Thyroid gland (tissue), 4 donors: Measurements from ENCODE around the gene RALGPS2. TPM values are rescaled to one million over a fixed set of nuclear protein-coding genes. Genes with fewer than 3 reads are reported as not detected.
A peak's percentile ranks its signal among the peaks of the same experiment; 100 is the strongest.

Source experiments
- DNase-seq, 2 donors: peaks; one replicate each; pipeline ENCODE4 v3.0.0-alpha.2; 2019
- H3K27ac ChIP-seq, 3 donors: fragments of 200-600 bp; sonication (generic); 1 replicate in 2 of 3; 2 replicates in 1 of 3; pipeline ENCODE4 v1.5.1; 2016 to 2019; ENCODE audit warnings: mild to moderate bottlenecking in 1 of 3, moderate library complexity in 1 of 3
- H3K27me3 ChIP-seq: fragments of 200-600 bp; sonication (generic); one replicate; pipeline ENCODE4 v1.5.1; 2019
- H3K36me3 ChIP-seq, 2 donors: fragments of 200-600 bp; sonication (generic); one replicate each; pipeline ENCODE4 v1.5.1; 2016 to 2019
- H3K4me1 ChIP-seq, 2 donors: fragments of 200-600 bp; sonication (generic); one replicate each; pipeline ENCODE4 v1.5.1; 2017 to 2019
- H3K4me3 ChIP-seq, 3 donors: fragments of 200-600 bp; sonication (generic); replicated peaks in 1 of 3; 1 replicate in 2 of 3; 2 replicates in 1 of 3; pipeline ENCODE4 v1.5.1; 2016; ENCODE audit warnings: mild to moderate bottlenecking in 1 of 3
- H3K9me3 ChIP-seq: fragments of 200-600 bp; sonication (generic); one replicate; pipeline ENCODE4 v1.5.1; 2017
- CTCF ChIP-seq, 6 experiments: fragments of 200-600 bp in 3 of 6; fragments of 450-650 bp in 3 of 6; sonication (generic) in 3 of 6; IDR thresholded peaks; one replicate each; pipeline ENCODE4 v1.5.1; 2016 to 2019; ENCODE audit warnings: antibody characterized with exemption in 6 of 6, mild to moderate bottlenecking in 2 of 6, inconsistent platforms in 1 of 6, moderate library complexity in 1 of 6
- POLR2A ChIP-seq, 2 donors: fragments of 450-650 bp; IDR thresholded peaks; one replicate each; pipeline ENCODE4 v1.6.1; 2017; ENCODE audit warnings: antibody characterized with exemption in 2 of 2, mild to moderate bottlenecking in 2 of 2, moderate library complexity in 1 of 2
- WGBS, 2 donors: methylation state at CpG; one replicate each; pipeline ENCODE4 v1.1.5; 2017; 5-methylcytosine and 5-hydroxymethylcytosine counted together
- intact Hi-C: fragments of 100-400 bp; cut with DNase I; formaldehyde crosslinking; loops from one replicate; pipeline ENCODE4 v1.15.1; 2023
- total RNA-seq, 4 donors: library from RNA; depleted of rRNA; stranded (reverse); fragments of >200 nt; gene quantifications; one replicate each; pipeline ENCODE4 v1.2.3, GENCODE V29; 2016

RALGPS2 gene
- total RNA-seq, 4 donors from 2014 or later = 15.3 to 31.4 (median 17.7) TPM

- DNase-seq = no peak
- Histone ChIP-seq H3K4me3 (no peak overlapping the region), H3K4me1 (peaks cover 0 to 4% of the 10 kb centered on the region in 2 donors), H3K27me3 (no peaks in the 10 kb centered on the region), H3K36me3 (no peaks in the 10 kb centered on the region), H3K9me3 (no peaks in the 10 kb centered on the region), H3K27ac (no peak overlapping the region)
- no peak for TF ChIP-seq CTCF (IDR thresholded peaks at IDR 0.05)
- 97 to 98% methylated on average over 2 of the region's 2 CpGs for WGBS, 2 donors
- intact Hi-C loops = no loop called here
These were observed 132.1 kb downstream of the RALGPS2 start for GRCh38 chr1:178857126-178857525.

- Histone ChIP-seq H3K27me3 (no peaks in the 10 kb centered on the region), H3K4me3 (no peak overlapping the region), H3K27ac (no peak overlapping the region), H3K36me3 (no peaks in the 10 kb centered on the region), H3K4me1 (peaks cover 5 to 17% of the 10 kb centered on the region in 2 donors), H3K9me3 (no peaks in the 10 kb centered on the region)
- 95 to 97% methylated on average over 3 of the region's 3 CpGs for WGBS, 2 donors
- no peak for DNase-seq
- TF ChIP-seq CTCF (IDR thresholded peaks at IDR 0.05) (no peak), POLR2A (IDR thresholded peaks at IDR 0.05) (no peak)
- intact Hi-C loops = no loop called here
These were observed 137.4 kb downstream of the RALGPS2 start for GRCh38 chr1:178862416-178862815.

GRCh38 chr1:178862864-178863263 lies 137.8 kb downstream of the RALGPS2 start:
- H3K9me3 ChIP-seq = no peaks in the 10 kb centered on the region
- DNase-seq = no peak
- peaks cover 5 to 18% of the 10 kb centered on the region in 2 donors for H3K4me1 ChIP-seq
- H3K36me3 ChIP-seq = no peaks in the 10 kb centered on the region
- no peak overlapping the region for H3K4me3 ChIP-seq
- H3K27me3 ChIP-seq = no peaks in the 10 kb centered on the region
- intact Hi-C loops = no loop called here
- TF ChIP-seq POLR2A (IDR thresholded peaks at IDR 0.05) (no peak), CTCF (IDR thresholded peaks at IDR 0.05) (no peak)
- no peak overlapping the region for H3K27ac ChIP-seq

DNA sequence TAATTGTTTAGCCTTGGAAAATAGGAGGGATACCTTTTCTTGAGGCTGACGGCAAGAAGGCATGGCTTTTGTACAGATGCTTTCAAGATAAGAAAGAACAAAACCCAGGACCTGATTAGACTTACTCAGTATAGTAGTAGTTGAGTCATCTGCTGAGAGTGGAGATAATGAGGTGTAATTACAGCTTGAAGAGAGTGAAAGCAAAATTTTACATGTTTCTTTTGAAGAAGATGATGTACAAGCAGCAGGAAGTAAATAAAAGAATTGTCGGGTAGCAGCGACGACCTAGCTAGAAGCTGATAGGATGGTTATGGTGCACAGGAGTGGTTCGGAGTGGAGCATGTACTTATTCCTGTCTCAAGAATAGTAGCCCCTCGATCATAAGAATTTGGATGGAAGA lies 139.3 kb downstream of the RALGPS2 start:
- no peak overlapping the region for H3K4me3 ChIP-seq
- no peaks in the 10 kb centered on the region for H3K36me3 ChIP-seq
- peaks cover 5 to 13% of the 10 kb centered on the region in 2 donors for H3K4me1 ChIP-seq
- no peak for DNase-seq
- intact Hi-C loops = no loop called here
- no peaks in the 10 kb centered on the region for H3K27me3 ChIP-seq
- no peaks in the 10 kb centered on the region for H3K9me3 ChIP-seq
- 78 to 82% methylated on average over 6 of the region's 6 CpGs for WGBS, 2 donors
- TF ChIP-seq CTCF (IDR thresholded peaks at IDR 0.05) (no peak), POLR2A (IDR thresholded peaks at IDR 0.05) (no peak)
- H3K27ac ChIP-seq = no peak overlapping the region

GRCh38 chr1:178867670-178868069 lies 142.6 kb downstream of the RALGPS2 start:
- WGBS, 2 donors = 60 to 68% methylated on average over 5 of the region's 5 CpGs
- TF ChIP-seq POLR2A (IDR thresholded peaks at IDR 0.05) = no peak
- TF ChIP-seq CTCF (IDR thresholded peaks at IDR 0.05) = no peak
- Histone ChIP-seq H3K4me1 (peaks cover 18 to 26% of the 10 kb centered on the region in 2 donors), H3K27me3 (no peaks in the 10 kb centered on the region), H3K27ac (peak overlapping the region; percentile 42 to 69 (median 64)), H3K4me3 (peak overlapping the region in 2 of 3 donors; percentile 16 to 20), H3K9me3 (no peaks in the 10 kb centered on the region), H3K36me3 (no peaks in the 10 kb centered on the region)
- intact Hi-C loops = no loop called here
- DNase-seq = no peak
